ENCODE data around the gene COQ10B. TPM values are rescaled to one million over a fixed set of nuclear protein-coding genes. Genes with fewer than 3 reads are reported as not detected.

The COQ10B gene
- total RNA-seq, 2 experiments from 2014 or later: 14.0 to 14.6 TPM

DNA sequence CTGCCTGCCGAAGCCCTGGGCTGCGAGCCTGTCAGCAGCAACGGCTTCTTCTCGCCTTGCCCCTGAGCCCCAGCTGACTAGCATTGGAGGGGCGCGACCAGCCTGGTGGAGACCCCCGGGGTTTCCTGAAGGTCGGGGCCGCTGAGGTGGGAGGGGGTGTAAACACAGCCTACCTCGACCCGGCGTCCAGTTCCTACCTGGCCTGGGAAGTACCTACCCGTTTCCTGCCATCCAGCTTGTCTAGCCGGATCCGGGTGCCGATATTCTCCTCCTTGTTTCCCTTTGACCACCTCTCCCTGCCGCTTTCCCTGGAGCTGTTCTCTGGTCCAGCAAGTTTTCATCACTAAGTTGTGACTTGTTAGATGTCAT is 63.0 kb downstream of the COQ10B start:
- Mint-ChIP-seq H3K27me3 (no peaks in the 10 kb centered on the region), H3K27ac (peak overlapping the region; percentile 92)
- no peak for DNase-seq

DNA sequence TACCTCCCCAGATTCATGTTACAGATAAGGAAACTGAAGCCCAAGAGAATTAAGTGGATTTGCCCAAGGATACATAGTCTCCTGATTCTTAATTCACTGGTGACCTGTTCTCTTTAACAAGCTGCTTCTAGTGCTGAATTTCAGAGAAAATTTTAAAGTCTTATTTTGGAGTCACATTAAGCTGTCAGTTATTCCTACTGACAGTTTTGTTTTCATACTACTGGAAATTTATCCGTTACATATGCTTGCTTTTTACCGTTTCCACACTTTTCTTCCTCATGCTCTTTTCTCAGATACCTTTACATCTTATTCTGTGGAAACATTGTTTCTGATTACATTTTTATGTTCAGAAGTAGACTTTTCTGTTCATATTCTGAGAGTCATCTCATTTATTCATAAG is 63.8 kb downstream of the COQ10B start:
- TF ChIP-seq, protein P1, sequence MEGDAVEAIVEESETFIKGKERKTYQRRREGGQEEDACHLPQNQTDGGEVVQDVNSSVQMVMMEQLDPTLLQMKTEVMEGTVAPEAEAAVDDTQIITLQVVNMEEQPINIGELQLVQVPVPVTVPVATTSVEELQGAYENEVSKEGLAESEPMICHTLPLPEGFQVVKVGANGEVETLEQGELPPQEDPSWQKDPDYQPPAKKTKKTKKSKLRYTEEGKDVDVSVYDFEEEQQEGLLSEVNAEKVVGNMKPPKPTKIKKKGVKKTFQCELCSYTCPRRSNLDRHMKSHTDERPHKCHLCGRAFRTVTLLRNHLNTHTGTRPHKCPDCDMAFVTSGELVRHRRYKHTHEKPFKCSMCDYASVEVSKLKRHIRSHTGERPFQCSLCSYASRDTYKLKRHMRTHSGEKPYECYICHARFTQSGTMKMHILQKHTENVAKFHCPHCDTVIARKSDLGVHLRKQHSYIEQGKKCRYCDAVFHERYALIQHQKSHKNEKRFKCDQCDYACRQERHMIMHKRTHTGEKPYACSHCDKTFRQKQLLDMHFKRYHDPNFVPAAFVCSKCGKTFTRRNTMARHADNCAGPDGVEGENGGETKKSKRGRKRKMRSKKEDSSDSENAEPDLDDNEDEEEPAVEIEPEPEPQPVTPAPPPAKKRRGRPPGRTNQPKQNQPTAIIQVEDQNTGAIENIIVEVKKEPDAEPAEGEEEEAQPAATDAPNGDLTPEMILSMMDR (IDR thresholded peaks at IDR 0.05): no peak
- H3K27me3 Mint-ChIP-seq: no peaks in the 10 kb centered on the region

More for the DNA sequence above, 63.0 kb downstream of the COQ10B start:
- Mint-ChIP-seq H3K4me1 (ENCODE audit: low read depth) (peaks cover 36% of the 10 kb centered on the region), H3K4me3 (peak overlapping the region; percentile 99), H3K36me3 (ENCODE audit: low read depth) (peaks cover 17% of the 10 kb centered on the region), H3K9me3 (peaks cover 4% of the 10 kb centered on the region)
- TF ChIP-seq, protein P1 (IDR thresholded peaks at IDR 0.05): no peak
- ChIA-PET POLR2A (interaction anchor here (0.7 to 3.9 kb wide), 11 partner anchors 9 to 190 kb away, joined by 3 to 81 read pairs (median 4); partner anchors contain the start of genes COQ10B, HSPD1, HSPE1 and MARS2), CTCF (interaction anchor here (0.9 to 2.9 kb wide), 5 partner anchors 9 to 1278 kb away, joined by 3 to 13 read pairs (median 4); partner anchors contain the start of genes HSPD1 and HSPE1)
- ATAC-seq: no peak
- intact Hi-C loops (cut with micrococcal nuclease): no loop called here

More for the DNA sequence above, 63.8 kb downstream of the COQ10B start:
- ATAC-seq (no peak), DNase-seq (no peak)
- Mint-ChIP-seq H3K4me3 (peak overlapping the region; percentile 99), H3K4me1 (ENCODE audit: low read depth) (peaks cover 40% of the 10 kb centered on the region), H3K36me3 (ENCODE audit: low read depth) (peaks cover 20% of the 10 kb centered on the region), H3K9me3 (peaks cover 4% of the 10 kb centered on the region), H3K27ac (peak overlapping the region; percentile 92)
- CTCF ChIA-PET: interaction anchor here (0.9 to 2.9 kb wide), 4 partner anchors 8 to 1279 kb away, joined by 3 to 13 read pairs (median 4); partner anchors contain the start of genes HSPD1 and HSPE1
- intact Hi-C loops (cut with micrococcal nuclease): no loop called here
- POLR2A ChIA-PET: interaction anchor here (1.2 to 3.9 kb wide), 8 partner anchors 12 to 189 kb away, joined by 3 to 81 read pairs (median 6); partner anchors contain the start of genes COQ10B, HSPD1, HSPE1 and MARS2

Other genes starting within 250 kb of the COQ10B start
- 100 to 1,000 TPM; 131 to 132 TPM for gene ANKRD44, start 142.8 kb upstream of the COQ10B start, total RNA-seq
- gene SF3B1, start 18.5 kb upstream of the COQ10B start, total RNA-seq: 100 to 1,000 TPM; 235 to 253 TPM
- gene HSPD1, start 46.3 kb downstream of the COQ10B start, total RNA-seq: 1,000 to 10,000 TPM; 1,034 to 1,051 TPM
- 100 to 1,000 TPM; 345 to 356 TPM for gene HSPE1, start 46.8 kb downstream of the COQ10B start, total RNA-seq
- 10 to 100 TPM; 15.1 to 15.9 TPM for gene MOB4, start 62.5 kb downstream of the COQ10B start, total RNA-seq
- not detected for gene RFTN2, start 222.0 kb downstream of the COQ10B start, total RNA-seq

Measured in activated CD8-positive, alpha-beta T cell treated with anti-CD3 and anti-CD28 coated beads for 36 hours (primary cell).